Mesothelial cell of epicardium (in vitro differentiated cells): ENCODE measurements around the gene KRTAP10-2. TPM values are rescaled to one million over a fixed set of nuclear protein-coding genes. Genes with fewer than 3 reads are reported as not detected.

Experiments used
- DNase-seq, 2 experiments: peaks; one replicate each; pipeline ENCODE4 v3.0.0; 2021; ENCODE audit warnings: low spot score in 2 of 2; ENCODE audit not compliant: unreplicated experiment in 2 of 2
- H3K27ac Mint-ChIP-seq: 2 replicates; pipeline ENCODE4 v1.8.0; 2021; ENCODE audit warnings: mixed read lengths
- H3K27me3 Mint-ChIP-seq: 2 replicates; pipeline ENCODE4 v1.8.0; 2021; ENCODE audit warnings: low read depth, mixed read lengths
- H3K36me3 Mint-ChIP-seq: 2 replicates; pipeline ENCODE4 v1.8.0; 2021; ENCODE audit warnings: mixed read lengths
- H3K4me1 Mint-ChIP-seq: 2 replicates; pipeline ENCODE4 v1.8.0; 2021; ENCODE audit warnings: mixed read lengths
- H3K4me3 Mint-ChIP-seq: 2 replicates; pipeline ENCODE4 v1.8.0; 2021; ENCODE audit warnings: mild to moderate bottlenecking, moderate library complexity, mixed read lengths
- H3K9me3 Mint-ChIP-seq: 2 replicates; pipeline ENCODE4 v1.8.0; 2021; ENCODE audit warnings: mixed read lengths
- total RNA-seq: library from RNA; stranded (reverse); gene quantifications from 3 replicates; pipeline ENCODE4 v1.2.1, GENCODE V29; 2021
- TF ChIP-seq, protein P1 (sequence below): fragments of 200-600 bp; sonication (generic); IDR thresholded peaks from one replicate; pipeline ENCODE4 v1.5.0; 2021; ENCODE audit warnings: antibody characterized with exemption; ENCODE audit not compliant: unreplicated experiment

Gene KRTAP10-2
- total RNA-seq, 1 donor from 2014 or later: not detected

- peaks cover 4% of the 10 kb centered on the region for H3K36me3 Mint-ChIP-seq
- no peaks in the 10 kb centered on the region for H3K9me3 Mint-ChIP-seq
- DNase-seq: no peak
- no peaks in the 10 kb centered on the region for H3K4me1 Mint-ChIP-seq
- TF ChIP-seq, protein P1, sequence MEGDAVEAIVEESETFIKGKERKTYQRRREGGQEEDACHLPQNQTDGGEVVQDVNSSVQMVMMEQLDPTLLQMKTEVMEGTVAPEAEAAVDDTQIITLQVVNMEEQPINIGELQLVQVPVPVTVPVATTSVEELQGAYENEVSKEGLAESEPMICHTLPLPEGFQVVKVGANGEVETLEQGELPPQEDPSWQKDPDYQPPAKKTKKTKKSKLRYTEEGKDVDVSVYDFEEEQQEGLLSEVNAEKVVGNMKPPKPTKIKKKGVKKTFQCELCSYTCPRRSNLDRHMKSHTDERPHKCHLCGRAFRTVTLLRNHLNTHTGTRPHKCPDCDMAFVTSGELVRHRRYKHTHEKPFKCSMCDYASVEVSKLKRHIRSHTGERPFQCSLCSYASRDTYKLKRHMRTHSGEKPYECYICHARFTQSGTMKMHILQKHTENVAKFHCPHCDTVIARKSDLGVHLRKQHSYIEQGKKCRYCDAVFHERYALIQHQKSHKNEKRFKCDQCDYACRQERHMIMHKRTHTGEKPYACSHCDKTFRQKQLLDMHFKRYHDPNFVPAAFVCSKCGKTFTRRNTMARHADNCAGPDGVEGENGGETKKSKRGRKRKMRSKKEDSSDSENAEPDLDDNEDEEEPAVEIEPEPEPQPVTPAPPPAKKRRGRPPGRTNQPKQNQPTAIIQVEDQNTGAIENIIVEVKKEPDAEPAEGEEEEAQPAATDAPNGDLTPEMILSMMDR: no peak
- no peak overlapping the region for H3K4me3 Mint-ChIP-seq
- H3K27ac Mint-ChIP-seq: no peak overlapping the region
- H3K27me3 Mint-ChIP-seq: no peaks in the 10 kb centered on the region
These were observed 39.4 kb downstream of the KRTAP10-2 start for GRCh38 chr21:44511938-44512275.

GRCh38 chr21:44511219-44511937 is 39.9 kb downstream of the KRTAP10-2 start:
- Mint-ChIP-seq H3K27ac (no peak overlapping the region), H3K9me3 (no peaks in the 10 kb centered on the region), H3K4me3 (no peak overlapping the region), H3K4me1 (no peaks in the 10 kb centered on the region), H3K36me3 (peaks cover 4% of the 10 kb centered on the region), H3K27me3 (no peaks in the 10 kb centered on the region)
- TF ChIP-seq, protein P1: no peak
- no peak for DNase-seq

DNA sequence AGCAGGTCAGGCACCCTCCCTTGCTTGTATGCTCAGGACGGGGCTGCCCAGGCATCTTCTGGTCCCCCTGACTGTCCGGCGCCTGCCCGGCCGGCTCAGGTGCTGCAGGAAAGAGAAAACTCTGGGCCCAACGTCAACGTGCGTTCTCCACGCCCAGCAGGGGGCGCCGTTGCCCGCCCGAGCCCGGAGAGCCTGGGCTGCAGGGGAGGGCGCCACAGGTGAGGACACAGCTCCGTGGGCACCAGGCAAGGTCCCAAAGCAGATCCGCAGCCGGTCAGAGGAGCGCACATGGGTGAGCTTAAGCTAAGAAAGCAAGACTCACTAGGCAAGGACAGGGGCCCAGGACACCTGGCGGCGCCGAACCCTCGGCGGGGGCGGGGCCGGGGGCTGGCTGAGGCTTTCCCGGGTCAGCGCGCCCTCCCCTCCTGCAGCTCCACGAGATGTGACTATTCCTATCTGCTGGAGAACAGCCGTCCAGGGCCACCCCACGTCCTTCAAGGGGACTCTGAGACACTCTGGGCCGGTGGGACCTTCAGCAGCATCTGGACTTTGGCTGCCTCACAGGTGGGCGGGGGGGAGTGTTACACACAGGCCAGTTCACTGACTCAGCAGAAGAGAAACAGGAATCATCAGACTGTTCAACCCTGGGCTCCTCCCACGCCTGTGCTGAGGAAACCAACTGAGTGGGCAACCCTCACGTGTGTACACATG is 40.6 kb downstream of the KRTAP10-2 start:
- no peaks in the 10 kb centered on the region for H3K9me3 Mint-ChIP-seq
- no peaks in the 10 kb centered on the region for H3K4me1 Mint-ChIP-seq
- peaks cover 4% of the 10 kb centered on the region for H3K36me3 Mint-ChIP-seq
- H3K27ac Mint-ChIP-seq: no peak overlapping the region
- H3K27me3 Mint-ChIP-seq: no peaks in the 10 kb centered on the region
- TF ChIP-seq, protein P1: peak; percentile 93
- DNase-seq: peak; percentile 70 to 85
- H3K4me3 Mint-ChIP-seq: no peak overlapping the region

DNA sequence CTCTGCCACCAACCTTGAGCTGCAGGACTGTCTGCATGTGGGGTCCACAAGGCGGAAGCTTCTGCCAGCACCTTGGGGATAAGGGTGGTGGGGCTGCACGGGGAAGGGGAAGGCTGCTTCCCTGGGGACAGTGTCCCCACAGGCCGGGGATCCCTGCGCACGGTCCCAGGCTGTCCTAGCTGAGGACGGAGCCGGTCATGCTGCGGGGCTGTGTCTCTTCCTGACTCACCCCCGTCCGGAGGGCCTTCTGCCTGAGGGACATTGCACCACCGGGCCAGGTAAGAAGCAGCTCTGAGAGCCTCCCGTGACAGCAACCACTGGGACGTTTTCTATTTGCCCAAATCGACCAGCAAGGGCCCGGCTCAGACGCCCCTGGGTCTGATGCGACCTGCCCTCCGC is 41.2 kb downstream of the KRTAP10-2 start:
- Mint-ChIP-seq H3K9me3 (no peaks in the 10 kb centered on the region), H3K4me1 (no peaks in the 10 kb centered on the region), H3K27ac (no peak overlapping the region), H3K27me3 (no peaks in the 10 kb centered on the region), H3K4me3 (no peak overlapping the region), H3K36me3 (peaks cover 4% of the 10 kb centered on the region)
- DNase-seq: no peak
- TF ChIP-seq, protein P1: no peak

DNA sequence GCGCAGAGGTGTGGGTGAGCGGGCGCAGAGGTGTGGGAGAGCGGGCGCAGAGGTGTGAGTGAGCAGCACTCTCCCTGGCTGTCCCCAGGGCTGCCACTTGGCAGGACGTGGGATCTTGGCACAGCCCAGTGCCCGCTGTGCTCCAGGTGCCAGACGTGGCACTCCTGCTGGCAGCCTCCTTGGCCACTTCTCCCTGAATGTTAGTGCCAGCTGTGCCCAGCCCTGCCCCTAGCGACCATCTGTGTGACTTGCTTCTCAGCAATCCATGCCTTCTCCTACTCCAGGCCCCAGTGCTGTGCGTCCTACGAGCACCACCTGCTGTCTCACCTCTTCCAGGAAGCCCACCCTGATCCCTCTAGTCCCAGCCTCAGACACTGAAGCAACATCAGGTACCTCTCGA is 41.8 kb downstream of the KRTAP10-2 start:
- H3K4me3 Mint-ChIP-seq: no peak overlapping the region
- H3K9me3 Mint-ChIP-seq: no peaks in the 10 kb centered on the region
- TF ChIP-seq, protein P1: no peak
- no peak for DNase-seq
- no peaks in the 10 kb centered on the region for H3K4me1 Mint-ChIP-seq
- H3K27ac Mint-ChIP-seq: no peak overlapping the region
- H3K36me3 Mint-ChIP-seq: peaks cover 4% of the 10 kb centered on the region
- H3K27me3 Mint-ChIP-seq: no peaks in the 10 kb centered on the region
